Ovary (tissue), 10 donors: ENCODE results near the gene FIGNL2. TPM values are rescaled to one million over a fixed set of nuclear protein-coding genes. Genes with fewer than 3 reads are reported as not detected.
A peak's percentile ranks its signal among the peaks of the same experiment; 100 is the strongest.

Source experiments
- DNase-seq, 5 donors: peaks; one replicate each; pipeline ENCODE4 v3.0.0-alpha.2; 2019 to 2020
- H3K27ac ChIP-seq, 2 donors: fragments of 200-600 bp; one replicate each; pipeline versions ENCODE4 v1.5.1 to v1.8.0; 2019 to 2022
- H3K27me3 ChIP-seq: fragments of 200-600 bp; one replicate; pipeline ENCODE4 v1.8.0; 2022
- H3K36me3 ChIP-seq: fragments of 200-600 bp; sonication (generic); one replicate; pipeline ENCODE4 v1.5.1; 2019
- H3K4me1 ChIP-seq: one replicate; pipeline ENCODE4 v1.8.1; 2013; ENCODE audit warnings: mild to moderate bottlenecking, moderate library complexity; ENCODE audit not compliant: insufficient read depth
- H3K4me3 ChIP-seq: fragments of 200-600 bp; sonication (generic); one replicate; pipeline ENCODE4 v1.5.1; 2017
- H3K9me3 ChIP-seq, 2 donors: fragments of 200-600 bp in 1 of 2; sonication (generic) in 1 of 2; one replicate each; pipeline versions ENCODE4 v1.5.1 to v1.8.1; 2013 to 2019; ENCODE audit warnings: mild to moderate bottlenecking in 1 of 2, moderate library complexity in 1 of 2
- CTCF ChIP-seq, 3 donors: fragments of 450-650 bp in 2 of 3; fragments of 200-600 bp in 1 of 3; IDR thresholded peaks; one replicate each; pipeline versions ENCODE4 v1.5.1 to v1.8.0; 2016 to 2022; ENCODE audit warnings: antibody characterized with exemption in 3 of 3, mild to moderate bottlenecking in 1 of 3
- EP300 ChIP-seq: sonication (generic); formaldehyde crosslinking; IDR thresholded peaks from one replicate; pipeline ENCODE4 v1.6.1; 2017; ENCODE audit warnings: antibody characterized with exemption
- POLR2A ChIP-seq: fragments of 450-650 bp; IDR thresholded peaks from one replicate; pipeline ENCODE4 v1.6.1; 2017; ENCODE audit warnings: antibody characterized with exemption, mild to moderate bottlenecking, moderate library complexity
- WGBS, 3 donors: extraction: QIAGEN DNeasy Blood & Tissue Kit in 1 of 3; methylation state at CpG; one replicate each; pipeline versions ENCODE4 v1.1.5 to v1.1.7; 2013 to 2017; 5-methylcytosine and 5-hydroxymethylcytosine counted together
- intact Hi-C, 4 donors: fragments of 100-400 bp; cut with DNase I; formaldehyde crosslinking; loops; one replicate each; pipeline versions ENCODE4 v1.11.0 to v1.15.1; 2022 to 2023
- long read RNA-seq, 3 donors: library from polyadenylated mRNA in 2 of 3; unstranded in 2 of 3; transcript quantifications; one replicate each; pipeline ENCODE4 v2.0.0 and lab custom pipeline, GENCODE V29; 2021 to 2026
- polyA plus RNA-seq, 2 donors: library from polyadenylated mRNA; stranded (reverse); fragments of 200-250 nt in 1 of 2; fragments of 350-450 nt in 1 of 2; fragmentation: Illumina TruSeq in 1 of 2; extraction: RNeasy Lipid Tissue Mini Kit (QIAGEN cat#74804) in 1 of 2; gene quantifications; one replicate each; pipeline ENCODE4 v1.2.3, GENCODE V29; 2013 to 2014
- total RNA-seq, 7 donors: library from RNA; depleted of rRNA in 2 of 7; stranded (reverse); fragments of >200 nt in 2 of 7; fragmentation: NEBNext Ultra II Directional in 3 of 7; extraction: Animal tissue kit (Norgen Biotek cat#: 25700) in 3 of 7; gene quantifications; one replicate each; pipeline versions ENCODE4 v1.1.0 to v1.2.4, GENCODE V29; 2016 to 2023
- donor health status: DM: no; HTN: no; CAD: no; lungs with moderate emphysema.
- donor health status: DM: no; HTN: no; CAD: no.
- donor health status: Bipolar disorder and iron deficiency.
- donor health status: DM: yes; HTN: yes; CAD: no.
- donor health status: DM: no; HTN: no; CAD: no.
- donor health status: DM: yes; HTN: yes; CAD: no.

The FIGNL2 gene
- total RNA-seq, result under 1 TPM; 0.11 to 0.50 (median 0.33) TPM
- under 1 TPM; 0.18 to 0.22 TPM for polyA plus RNA-seq
- long read RNA-seq, donor 1, result 0 reads
- long read RNA-seq, donor 2, full-length matches to known transcripts, result 1 of 1 reads
- long read RNA-seq, donor 2, partial matches to known transcripts, result 0 of 1 reads
- long read RNA-seq, donor 2, other reads (novel, unspliced or antisense), result 0 of 1 reads
- long read RNA-seq, donor 3, partial matches to known transcripts, result 0 of 1 reads
- long read RNA-seq, donor 3, other reads (novel, unspliced or antisense), result 1 of 1 reads

GRCh38 chr12:51848326-51848727 is at the start of gene FIGNL2:
Gene FIGNL2, minus strand, starts transcription at chr12:51848718. Its CDS starts 26,305 bp downstream, at chr12:51822413.
- Histone ChIP-seq H3K4me3 (peak within 1 kb of the TSS; percentile 31), H3K27me3 (no peaks in the 10 kb centered on the region), H3K4me1 (peaks cover 2% of the 10 kb centered on the region), H3K9me3 (no peaks in the 10 kb centered on the region), H3K27ac (peak within 1 kb of the TSS in 1 of 2 donors; percentile 32), H3K36me3 (no peaks in the 10 kb centered on the region)
- WGBS, 3 donors, result 1 to 3% (median 3%) methylated on average over 9 to 51 of the region's 51 CpGs
- TF ChIP-seq CTCF (IDR thresholded peaks at IDR 0.05), result no peak
- TF ChIP-seq EP300, result no peak
- no peak for TF ChIP-seq POLR2A
- DNase-seq, result no peak
- intact Hi-C loops, result no loop called here

DNA sequence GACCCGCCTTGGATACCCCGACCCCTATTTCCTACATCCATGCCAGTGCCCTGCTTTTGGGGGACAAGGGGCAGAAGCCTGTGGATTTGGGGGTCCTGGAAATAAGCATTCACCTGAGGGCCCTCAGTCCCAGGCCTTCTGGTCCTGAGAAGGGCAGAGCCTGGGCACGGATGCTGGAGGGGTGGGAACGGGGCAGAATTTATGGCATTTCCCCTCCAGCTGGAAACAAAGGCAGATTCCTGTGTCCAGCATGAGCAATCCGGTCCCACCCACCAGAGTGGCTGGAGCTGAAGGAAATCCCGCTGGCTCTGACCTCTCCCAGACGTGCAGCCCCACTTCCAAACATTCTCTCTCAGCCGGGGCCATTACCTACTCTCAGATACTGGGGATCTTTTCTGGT is 48.7 kb upstream of the FIGNL2 start:
- no peak overlapping the region for H3K4me3 ChIP-seq
- no peaks in the 10 kb centered on the region for H3K4me1 ChIP-seq
- H3K9me3 ChIP-seq, result no peaks in the 10 kb centered on the region
- DNase-seq, result no peak
- intact Hi-C loops, result loop anchor here in 3 of 4 donors (5.0 kb wide), 2 partner anchors 80 to 85 kb away; no protein-coding TSS in a partner anchor
- H3K27me3 ChIP-seq, result no peaks in the 10 kb centered on the region
- 70 to 87% (median 82%) methylated on average over 8 of the region's 8 CpGs for WGBS, 3 donors
- no peaks in the 10 kb centered on the region for H3K36me3 ChIP-seq
- TF ChIP-seq EP300, result no peak
- no peak for TF ChIP-seq CTCF (IDR thresholded peaks at IDR 0.05)
- no peak for TF ChIP-seq POLR2A
- H3K27ac ChIP-seq, result no peak overlapping the region

DNA sequence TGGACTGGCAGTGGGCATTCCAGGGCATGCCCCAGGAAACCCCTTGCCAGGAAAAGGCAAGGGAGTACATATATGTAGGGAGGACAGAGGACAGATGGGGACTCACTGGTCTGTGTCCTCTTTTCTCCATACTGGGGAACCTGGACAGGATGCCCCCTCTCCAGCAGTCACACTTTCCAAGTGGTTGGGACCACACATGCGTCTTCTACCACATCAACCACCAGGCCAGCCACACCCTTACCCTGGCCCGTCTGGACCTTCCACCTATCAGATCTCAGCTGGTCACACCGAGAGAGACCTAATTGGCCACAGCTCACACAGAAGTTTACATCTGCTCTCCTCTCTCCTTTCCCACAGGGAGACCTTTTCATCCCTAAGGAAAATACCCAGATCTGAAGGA is 47.7 kb upstream of the FIGNL2 start:
- no peak for DNase-seq
- H3K36me3 ChIP-seq, result no peaks in the 10 kb centered on the region

More for the DNA sequence above, 47.7 kb upstream of the FIGNL2 start:
- no peaks in the 10 kb centered on the region for H3K4me1 ChIP-seq
- no peak for TF ChIP-seq CTCF (IDR thresholded peaks at IDR 0.05)
- TF ChIP-seq POLR2A, result no peak
- no peak for TF ChIP-seq EP300
- WGBS, 3 donors, result 69 to 71% (median 69%) methylated on average over 3 of the region's 3 CpGs
- H3K27ac ChIP-seq, result no peak overlapping the region
- no peaks in the 10 kb centered on the region for H3K9me3 ChIP-seq
- no peaks in the 10 kb centered on the region for H3K27me3 ChIP-seq
- H3K4me3 ChIP-seq, result no peak overlapping the region
- intact Hi-C loops, result loop anchor here in 3 of 4 donors (5.0 kb wide), 2 partner anchors 81 to 86 kb away; no protein-coding TSS in a partner anchor
